ENCODE data around the gene PROSER3.

DNA sequence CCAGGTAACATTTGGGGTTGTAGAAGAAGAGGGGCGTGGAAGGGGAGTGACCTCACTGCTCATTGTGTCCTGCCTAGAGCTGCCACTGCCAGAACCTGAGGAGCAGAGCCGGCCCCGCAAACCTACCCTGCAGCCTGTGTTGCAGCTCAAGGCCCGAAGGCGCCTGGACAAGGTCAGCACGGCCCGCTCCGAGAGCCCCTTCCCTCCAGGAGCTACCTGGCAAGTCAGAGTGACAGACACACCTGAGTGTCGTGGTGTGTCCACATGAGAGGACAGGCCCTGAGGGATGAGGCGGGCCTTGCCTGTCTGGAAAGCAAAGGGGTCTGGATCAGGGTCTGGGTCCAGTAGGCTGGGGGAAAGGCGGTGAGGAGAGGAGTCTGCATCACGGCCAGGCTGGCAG is 33.4 kb upstream of the PROSER3 start:
- TF ChIP-seq, protein P1, sequence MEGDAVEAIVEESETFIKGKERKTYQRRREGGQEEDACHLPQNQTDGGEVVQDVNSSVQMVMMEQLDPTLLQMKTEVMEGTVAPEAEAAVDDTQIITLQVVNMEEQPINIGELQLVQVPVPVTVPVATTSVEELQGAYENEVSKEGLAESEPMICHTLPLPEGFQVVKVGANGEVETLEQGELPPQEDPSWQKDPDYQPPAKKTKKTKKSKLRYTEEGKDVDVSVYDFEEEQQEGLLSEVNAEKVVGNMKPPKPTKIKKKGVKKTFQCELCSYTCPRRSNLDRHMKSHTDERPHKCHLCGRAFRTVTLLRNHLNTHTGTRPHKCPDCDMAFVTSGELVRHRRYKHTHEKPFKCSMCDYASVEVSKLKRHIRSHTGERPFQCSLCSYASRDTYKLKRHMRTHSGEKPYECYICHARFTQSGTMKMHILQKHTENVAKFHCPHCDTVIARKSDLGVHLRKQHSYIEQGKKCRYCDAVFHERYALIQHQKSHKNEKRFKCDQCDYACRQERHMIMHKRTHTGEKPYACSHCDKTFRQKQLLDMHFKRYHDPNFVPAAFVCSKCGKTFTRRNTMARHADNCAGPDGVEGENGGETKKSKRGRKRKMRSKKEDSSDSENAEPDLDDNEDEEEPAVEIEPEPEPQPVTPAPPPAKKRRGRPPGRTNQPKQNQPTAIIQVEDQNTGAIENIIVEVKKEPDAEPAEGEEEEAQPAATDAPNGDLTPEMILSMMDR (IDR thresholded peaks at IDR 0.05): no peak
- no peak for TF ChIP-seq POLR2A (IDR thresholded peaks at IDR 0.05)
